C4-2B (cell line): ENCODE results near the gene SOX9.
"Not testable (repeated sequence)": the region's sequence is repeated elsewhere in the genome, so short reads cannot be mapped to it uniquely, and the experiment has no call there.

Source experiments
- H3K27ac ChIP-seq: fragments of 450-650 bp; 2 replicates; pipeline ENCODE4 v1.5.1; 2017
- CTCF ChIP-seq: fragments of 450-650 bp; conservative IDR thresholded peaks from 2 replicates; pipeline ENCODE4 v1.5.1; 2017; ENCODE audit warnings: mild to moderate bottlenecking
- ZFX ChIP-seq: fragments of 450-650 bp; IDR thresholded peaks from 2 replicates; pipeline ENCODE4 v1.6.1; 2017

SOX9 gene

GRCh38 chr17:72134608-72135394 lies 14.0 kb downstream of the SOX9 start:
- no peak for TF ChIP-seq ZFX
- no peak for TF ChIP-seq CTCF
- no peak overlapping the region for H3K27ac ChIP-seq

GRCh38 chr17:72135546-72136325 lies 14.9 kb downstream of the SOX9 start:
- TF ChIP-seq ZFX (no peak), CTCF (no peak)
- no peak overlapping the region for H3K27ac ChIP-seq

GRCh38 chr17:72136692-72137091 lies 15.9 kb downstream of the SOX9 start:
- no peak overlapping the region for H3K27ac ChIP-seq
- TF ChIP-seq CTCF (no peak), ZFX (no peak)

GRCh38 chr17:72137161-72137560 lies 16.3 kb downstream of the SOX9 start:
- TF ChIP-seq ZFX (no peak), CTCF (no peak)

GRCh38 chr17:72139212-72139611 lies 18.4 kb downstream of the SOX9 start:
- H3K27ac ChIP-seq, result no peak overlapping the region
- no peak for TF ChIP-seq ZFX
- no peak for TF ChIP-seq CTCF

More at GRCh38 chr17:72137161-72137560, 16.3 kb downstream of the SOX9 start:
- no peak overlapping the region for H3K27ac ChIP-seq

GRCh38 chr17:72141336-72141735 lies 20.5 kb downstream of the SOX9 start:
- no peak overlapping the region for H3K27ac ChIP-seq
- TF ChIP-seq CTCF (no peak), ZFX (no peak)

GRCh38 chr17:72142097-72142496 lies 21.3 kb downstream of the SOX9 start:
- not testable (repeated sequence) for H3K27ac ChIP-seq
